HCEC 1CT (cell line): Measurements from ENCODE around the gene LMTK2.
A peak's percentile ranks its signal among the peaks of the same experiment; 100 is the strongest.

ENCODE experiments used
- DNase-seq: peaks from one replicate; pipeline ENCODE4 v3.0.0-alpha.2; 2017

The LMTK2 gene

DNA sequence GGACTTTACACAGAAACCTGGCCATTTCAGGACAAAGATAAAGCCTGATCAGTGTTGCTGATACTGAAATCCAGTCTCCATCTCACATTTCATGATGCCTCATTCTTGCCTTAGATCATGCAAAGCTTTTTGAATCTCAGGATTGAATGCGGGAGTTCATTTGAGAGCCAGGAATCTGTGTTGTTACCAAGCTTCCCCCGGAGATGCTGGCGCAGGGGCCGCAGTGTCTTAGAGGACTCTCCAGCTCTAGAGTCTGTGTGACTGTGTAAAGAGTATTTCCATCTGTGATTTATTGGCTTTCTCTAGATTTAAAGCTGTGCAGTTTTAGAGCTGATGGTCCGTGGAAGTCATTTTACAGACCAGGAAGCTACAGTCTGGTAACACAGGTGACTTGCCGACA is 32.0 kb downstream of the LMTK2 start:
- no peak for DNase-seq

DNA sequence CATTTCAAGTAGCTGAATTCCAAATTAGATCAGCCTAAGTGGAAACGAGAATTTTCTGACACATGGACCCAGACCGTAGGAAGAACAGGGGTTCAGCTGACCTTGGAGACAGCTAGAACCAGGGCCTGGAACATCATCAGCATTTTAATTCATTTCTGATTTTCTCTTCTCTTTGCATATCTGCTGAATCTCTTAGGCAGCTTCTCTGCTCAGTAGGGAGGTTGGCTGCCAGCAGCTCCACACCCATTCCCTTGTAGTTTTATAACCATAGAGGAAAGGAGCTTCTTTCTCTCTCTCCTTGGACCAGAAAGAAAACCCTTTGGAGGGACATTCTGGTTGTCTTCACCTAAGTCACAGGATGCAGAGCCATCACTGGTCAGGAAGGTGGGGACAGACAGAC is 36.0 kb downstream of the LMTK2 start:
- no peak for DNase-seq

DNA sequence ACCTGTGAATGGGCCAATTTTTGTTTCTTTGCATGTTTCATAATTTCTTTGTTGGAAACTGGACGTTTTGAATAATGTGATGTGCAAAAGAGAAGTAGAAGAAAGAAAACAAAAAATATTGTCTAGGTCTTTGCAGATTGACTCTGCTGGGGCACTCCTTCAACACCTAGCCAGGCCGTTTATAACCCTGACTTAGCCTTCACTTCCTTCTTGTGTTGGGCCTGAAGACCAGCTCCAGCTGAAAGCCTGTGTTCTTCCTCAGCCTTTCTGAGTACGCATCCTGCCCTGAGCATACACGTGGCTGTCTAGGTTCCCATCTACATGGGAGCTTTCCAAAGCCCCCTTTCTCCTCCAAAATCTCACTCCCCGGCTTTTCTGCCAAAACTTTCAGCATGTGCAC is 41.9 kb downstream of the LMTK2 start:
- DNase-seq = no peak

DNA sequence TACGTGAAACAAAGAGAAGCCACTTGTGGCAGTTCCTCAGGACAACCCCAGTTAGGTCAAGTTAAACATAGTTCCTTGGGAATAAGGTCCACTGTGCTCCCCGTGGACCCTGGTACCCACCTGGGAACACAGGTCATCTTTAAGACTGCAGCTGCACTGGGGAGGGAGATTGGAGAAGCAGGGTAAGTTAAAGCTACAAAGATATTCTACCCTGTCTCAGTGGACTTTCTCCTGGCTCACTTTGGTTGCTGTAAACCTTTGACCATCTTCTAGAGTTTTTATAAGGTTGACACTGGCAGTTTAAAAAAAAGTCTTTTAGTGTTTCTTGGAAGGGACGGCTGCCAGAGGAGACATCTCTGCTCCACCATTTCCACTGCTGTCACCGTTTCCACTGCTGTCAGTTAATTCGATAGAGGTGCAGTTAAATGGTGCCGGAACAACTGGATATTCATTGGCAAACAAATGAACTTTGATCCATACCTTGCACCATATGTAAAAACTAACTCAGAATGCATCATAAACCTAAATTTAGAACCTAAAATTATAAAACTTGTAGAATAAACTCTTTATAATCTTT is 42.5 kb downstream of the LMTK2 start:
- DNase-seq = no peak

DNA sequence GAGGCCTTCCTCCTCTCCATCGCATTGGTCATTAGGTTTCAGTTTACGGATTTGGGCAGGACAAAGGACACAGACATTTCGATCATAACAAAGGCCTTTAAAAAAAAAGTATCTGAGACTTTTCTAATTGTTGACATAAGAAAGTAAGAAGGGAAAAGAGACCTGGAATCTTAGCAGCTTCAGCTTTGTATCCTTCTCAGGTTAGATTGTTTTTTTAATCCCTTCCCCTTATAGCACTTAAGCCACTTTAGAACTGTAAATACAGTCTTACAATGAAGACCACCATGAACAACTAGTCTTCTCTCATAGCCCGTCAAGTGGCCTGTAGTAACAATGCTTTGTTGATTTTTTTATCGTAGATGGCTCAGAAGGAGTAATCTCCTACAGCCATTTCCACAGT is 45.2 kb downstream of the LMTK2 start:
- DNase-seq = no peak

DNA sequence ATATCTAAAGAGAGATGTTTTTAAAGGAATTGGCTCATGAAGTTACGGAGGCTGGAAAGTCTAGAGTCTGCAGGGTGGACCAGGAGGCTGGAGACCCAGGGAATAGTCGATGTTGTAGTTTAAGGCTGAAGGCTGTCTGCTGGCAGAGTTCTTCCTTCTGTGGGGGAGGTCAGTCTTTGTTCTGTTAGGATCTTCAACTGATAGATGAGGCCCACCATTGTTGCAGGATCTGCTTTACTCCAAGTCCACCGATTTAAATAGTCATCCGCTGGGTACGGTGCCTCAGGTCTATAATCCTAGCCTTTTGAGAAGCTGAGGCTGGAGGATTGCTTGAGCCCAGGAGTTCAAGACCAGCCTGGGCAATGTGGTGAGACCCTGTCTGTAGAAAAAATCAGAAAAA is 50.0 kb downstream of the LMTK2 start:
- no peak for DNase-seq

DNA sequence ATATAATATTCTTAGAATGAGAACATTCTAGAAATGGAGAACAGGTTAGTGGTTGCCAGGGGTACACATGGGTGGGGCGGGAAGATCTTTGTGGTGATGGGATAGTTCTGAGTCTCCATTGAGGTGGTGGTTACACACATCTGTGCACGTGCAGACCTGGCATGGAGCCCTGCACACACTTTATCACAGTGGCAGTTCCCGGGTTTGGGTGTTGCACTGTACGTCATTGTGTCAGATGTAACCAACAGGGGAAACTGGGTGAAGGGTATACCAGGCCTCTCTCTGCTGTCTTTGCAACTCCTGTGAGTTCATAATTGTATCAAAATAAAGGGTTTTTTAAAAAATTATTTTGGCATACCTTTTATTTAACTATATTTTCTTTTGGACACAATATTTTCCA is 51.1 kb downstream of the LMTK2 start:
- DNase-seq = no peak

DNA sequence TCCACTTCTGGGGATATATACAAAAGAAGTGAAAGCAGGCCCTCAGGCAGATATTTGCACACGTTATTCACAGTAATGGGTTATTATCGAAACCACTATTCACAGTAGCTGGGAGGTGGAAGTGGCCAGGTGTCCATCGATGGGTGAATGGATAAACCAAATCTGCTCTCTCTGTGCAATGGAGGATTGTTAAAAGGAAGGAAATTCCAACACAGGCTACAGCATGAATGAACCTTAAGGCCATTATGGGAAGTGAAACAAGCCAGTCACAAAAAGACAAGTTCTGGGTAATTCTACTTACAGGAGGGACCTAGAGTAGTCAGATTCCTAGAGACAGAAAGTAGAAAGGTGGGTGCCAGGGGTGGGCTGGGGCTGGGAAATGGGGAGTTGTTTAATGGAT is 56.1 kb downstream of the LMTK2 start:
- DNase-seq = no peak

DNA sequence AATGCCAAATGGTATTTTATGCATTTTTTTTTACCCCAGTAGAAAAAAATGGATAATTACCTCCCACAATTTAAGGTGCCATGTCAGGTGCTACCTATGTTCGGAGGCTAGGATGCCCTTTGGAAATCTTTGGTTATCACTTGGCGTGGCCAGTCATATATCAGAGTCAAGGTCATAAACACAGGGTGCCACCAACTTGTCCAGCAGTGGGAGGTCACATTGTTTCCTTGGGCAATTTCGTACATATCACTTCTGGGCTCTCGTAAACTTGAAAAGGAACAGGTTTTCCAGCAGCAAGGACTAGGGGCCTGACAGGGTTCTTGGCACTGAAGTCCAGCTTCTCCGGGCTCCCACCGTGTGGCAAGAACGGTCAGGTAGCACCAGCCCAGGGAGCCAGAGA is 56.6 kb downstream of the LMTK2 start:
- no peak for DNase-seq

DNA sequence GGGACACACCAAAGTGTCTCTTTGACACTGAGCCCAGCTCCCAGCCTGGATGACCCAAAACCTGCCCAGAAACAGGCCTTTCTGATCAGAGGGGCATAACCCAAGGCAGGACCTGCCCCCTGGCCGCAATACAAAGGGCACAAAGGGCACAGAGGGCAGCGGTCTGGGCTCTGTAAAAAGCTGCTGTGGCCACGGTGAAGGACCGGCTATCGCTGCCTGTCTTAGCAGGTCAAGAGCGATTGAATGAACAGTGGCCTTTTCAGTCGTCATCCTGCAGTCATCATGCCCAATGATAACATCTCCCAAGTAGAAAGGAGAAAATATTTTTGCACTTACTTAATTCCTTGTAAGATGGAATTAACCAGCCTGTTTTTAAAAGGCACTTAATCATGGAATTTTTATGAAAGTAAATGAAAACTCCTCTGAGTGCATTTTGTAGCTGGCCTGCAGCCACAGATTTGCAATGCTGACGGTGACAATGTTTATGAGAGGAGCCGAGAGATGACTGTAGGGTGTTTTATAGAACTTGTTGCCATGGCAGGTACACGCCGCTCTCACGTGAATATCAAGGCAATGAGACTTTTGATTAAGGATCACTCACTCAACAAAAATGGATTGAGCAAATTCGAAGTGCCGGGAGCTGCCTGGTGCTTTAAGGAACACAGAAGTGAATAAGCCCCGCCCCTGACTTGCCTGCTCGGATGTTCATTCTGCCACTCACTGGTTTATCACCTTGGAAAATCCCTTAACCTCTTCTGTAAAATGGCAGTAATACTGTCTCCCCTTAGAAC is 57.2 kb downstream of the LMTK2 start:
- DNase-seq = peak; percentile 4

DNA sequence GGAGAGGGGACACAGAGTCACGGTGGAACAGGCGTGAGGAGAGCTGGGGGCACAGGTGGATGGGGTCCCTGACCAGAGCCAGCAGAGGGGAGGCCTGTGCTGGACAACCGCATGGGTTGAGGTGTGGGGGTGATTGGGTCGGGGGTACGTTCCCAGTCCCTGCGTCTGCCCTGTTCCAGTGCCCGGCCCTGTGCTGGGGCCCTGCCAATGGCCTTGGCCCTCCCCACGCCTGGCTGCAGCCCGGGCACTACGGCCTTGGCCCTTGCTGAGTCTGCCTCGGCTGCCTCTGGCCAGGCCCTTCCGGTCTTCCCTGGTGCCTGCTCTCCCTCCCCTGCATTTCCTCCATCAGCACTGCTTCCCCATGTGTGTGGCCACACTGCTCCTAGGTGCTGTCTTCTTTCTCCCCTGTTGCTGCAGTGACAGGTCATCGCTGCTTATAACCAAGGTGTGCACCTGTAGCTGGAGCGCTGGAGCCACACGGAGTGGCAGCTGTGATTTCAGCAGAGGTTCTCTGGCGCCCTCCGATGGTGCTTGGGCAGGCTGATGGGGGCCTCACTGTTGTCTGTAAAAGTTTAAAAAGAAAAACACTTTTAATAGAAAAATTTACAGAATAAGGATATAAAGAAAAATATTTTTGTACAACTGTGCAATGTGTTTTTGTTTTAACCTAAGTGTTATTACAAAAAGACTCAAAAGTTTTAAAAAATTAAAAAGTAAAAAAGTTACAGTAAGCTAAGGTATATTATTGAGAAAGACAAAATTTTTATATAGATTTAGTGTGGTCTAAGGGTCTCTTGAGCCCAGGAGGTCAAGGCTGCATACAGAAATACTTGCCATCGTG is 59.4 kb downstream of the LMTK2 start:
- no peak for DNase-seq

DNA sequence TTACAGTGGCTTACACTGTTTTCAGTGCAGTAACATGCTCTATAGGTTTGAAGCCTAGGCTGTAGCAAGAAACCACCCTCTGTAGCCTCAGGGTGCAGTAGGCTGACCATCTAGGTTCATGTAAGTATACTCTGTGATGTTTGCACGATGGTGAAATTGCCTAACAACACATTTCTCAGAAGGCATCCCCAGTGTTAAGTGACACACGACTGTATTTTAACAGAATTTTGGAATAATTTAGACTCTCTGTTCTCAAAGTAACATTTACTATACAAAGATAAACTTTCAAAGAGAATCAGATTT is 60.0 kb downstream of the LMTK2 start:
- no peak for DNase-seq

DNA sequence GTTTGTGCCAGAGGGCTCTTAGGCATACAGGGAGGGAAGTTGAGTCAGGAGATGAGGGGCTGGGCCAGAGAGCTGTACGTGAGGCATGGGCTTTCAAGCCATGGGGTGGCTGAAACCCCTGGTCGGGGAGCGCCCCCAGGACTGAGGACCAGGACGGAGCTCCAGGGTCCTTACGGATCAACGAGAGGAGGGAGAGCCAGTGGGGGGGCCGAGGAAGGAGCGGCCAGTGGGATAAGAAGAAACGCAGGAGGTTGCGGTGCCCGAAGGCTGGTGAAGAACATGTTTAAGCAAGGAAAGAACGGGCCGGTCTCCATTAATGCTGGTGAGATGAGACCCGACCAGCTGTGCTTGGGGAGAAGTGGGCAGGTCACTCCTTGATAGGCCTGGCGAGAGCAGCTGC is 61.0 kb downstream of the LMTK2 start:
- no peak for DNase-seq

DNA sequence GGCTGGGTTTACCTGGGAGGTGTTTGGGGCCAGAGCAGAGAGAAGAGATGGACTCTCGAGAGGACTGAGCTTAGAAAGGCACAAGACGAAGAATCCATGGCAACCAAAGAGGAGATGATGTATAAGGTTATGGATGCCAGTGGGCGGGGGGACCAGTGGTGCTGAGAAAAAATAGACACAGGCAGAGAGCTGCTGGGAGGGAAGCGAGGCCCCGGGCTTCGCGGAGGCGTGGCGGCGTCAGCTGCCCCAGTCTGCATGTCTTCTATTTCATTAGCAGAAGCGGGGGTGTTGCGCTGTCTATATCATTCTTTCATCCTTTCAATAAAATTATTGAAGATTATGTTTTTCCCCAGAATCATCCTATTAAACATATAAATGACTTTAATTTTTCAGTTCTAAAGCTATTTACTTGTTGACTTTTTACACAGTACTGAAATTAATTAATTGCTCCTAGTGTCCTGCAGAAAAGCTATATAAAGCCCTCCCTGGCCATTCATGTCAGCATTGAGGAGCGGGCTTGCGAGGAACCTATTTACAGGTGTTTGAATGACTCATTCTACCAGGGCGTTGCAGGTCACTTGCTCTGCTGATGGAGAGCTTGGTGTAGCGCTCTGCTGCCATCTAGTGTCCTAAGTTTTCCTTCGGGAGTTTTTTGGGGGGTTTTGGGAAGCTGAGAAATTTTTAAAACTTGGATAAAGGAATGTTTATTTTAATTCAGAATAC is 61.7 kb downstream of the LMTK2 start:
- DNase-seq = peak; percentile 34

DNA sequence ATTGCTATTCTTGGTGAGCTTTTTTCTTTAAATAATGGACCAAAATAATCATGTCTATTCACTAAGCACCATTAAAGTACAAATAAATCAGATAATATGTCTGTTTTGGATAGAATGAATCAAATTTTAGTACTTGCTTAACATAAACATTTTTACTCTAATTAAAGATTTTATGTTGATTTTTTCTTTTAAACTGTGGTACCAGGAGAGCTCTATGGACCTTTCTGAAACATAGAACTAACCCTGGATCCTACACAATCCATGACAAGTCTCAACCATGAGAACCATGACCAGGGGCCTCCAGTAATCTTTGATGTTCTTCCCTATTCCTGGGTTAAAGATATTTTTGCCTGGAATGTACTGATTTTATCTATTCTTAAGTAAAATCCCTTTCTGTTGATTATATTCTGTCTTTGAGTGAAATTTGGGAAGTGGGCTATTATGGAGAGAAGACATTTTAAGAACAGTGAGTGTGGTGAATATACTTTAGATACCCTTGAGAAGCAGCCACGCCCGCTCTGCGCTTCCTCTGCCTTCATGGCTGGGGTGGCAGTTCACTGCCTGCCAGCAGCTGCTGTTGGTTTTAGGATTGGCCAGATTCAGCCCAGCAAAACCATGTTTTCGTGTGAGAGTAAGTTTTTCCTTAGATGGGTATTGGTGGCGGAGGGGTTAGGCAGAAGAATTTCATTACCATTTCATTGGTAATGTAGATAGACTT is 62.4 kb downstream of the LMTK2 start:
- no peak for DNase-seq

DNA sequence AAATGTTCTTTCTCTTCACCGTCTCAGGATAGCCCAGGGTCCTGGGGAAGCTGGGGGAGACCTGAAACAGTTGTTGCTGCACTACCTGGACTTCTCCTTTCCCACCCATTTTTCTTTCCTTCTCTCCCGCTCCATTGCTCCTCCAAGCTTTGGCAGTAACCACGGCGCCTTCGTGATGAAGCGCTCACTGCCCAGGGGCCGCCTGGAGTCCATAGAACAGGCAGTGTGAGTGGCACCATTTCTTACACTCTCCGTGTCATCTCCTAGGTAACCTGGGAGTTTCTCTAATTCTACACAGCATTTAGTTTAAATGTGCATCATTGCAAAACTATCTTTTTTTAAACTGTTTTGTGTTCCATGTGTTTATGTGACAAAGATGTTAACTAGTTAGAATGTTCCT is 64.3 kb downstream of the LMTK2 start:
- no peak for DNase-seq

DNA sequence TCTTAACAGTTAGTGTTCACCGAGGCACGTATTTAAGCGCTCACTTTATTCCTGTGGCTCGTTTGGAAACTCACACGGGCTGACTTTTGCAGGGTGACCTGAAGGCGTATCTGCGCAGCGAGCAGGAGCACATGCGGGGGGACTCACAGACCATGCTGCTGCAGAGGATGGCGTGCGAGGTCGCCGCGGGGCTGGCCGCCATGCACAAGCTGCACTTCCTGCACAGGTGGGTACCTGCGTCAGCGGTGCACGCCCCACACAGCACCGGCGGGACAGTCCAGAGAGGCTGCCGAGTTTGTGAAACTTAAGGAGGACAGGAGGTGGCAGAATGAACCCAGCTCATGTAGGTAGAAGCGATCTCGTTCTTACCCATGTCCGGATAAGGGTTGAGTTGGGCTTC is 64.8 kb downstream of the LMTK2 start:
- no peak for DNase-seq

DNA sequence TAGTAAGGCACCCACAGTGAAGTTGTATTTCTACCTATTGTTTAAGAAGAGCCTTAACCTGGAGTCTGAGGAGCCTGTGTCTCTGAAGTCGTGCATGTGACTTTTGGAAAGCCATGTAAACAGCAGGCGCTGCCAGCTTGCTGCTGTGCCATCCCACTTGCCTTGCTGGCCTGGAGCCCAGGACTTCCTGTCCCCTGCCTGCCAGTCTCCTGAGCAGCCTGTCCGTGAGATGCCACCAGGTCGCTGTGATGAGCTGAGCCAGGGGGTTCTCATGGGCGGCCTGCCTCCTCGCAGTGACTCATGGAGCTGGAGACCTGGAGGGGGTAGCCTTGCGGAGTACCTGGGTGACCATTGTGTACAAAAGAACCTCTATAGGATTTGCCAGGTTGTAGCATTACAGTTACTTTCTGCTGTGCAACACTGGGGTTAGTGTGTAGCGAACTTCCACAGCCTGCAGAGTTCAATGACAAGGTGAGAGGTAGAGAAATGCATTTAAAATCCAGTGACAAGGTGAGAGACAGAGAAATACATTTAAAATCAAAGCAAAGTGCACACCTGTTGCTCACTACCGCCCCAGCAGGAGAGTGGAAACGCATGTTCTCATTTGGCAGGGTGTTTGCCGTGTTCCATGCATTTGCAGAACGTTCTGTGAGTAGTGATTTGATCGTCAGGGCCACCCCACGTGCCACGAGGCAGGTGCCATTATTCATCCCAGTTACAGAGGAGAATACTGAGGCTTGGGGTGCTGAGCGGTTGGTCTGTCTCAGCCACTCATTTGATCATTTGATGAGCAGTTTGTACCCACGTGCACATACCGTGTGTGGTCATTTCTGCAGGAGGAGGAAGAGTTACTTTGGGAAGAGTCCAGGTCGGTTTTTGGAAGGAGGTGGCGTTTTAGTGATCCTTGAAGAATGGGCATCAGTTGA is 67.9 kb downstream of the LMTK2 start:
- no peak for DNase-seq

DNA sequence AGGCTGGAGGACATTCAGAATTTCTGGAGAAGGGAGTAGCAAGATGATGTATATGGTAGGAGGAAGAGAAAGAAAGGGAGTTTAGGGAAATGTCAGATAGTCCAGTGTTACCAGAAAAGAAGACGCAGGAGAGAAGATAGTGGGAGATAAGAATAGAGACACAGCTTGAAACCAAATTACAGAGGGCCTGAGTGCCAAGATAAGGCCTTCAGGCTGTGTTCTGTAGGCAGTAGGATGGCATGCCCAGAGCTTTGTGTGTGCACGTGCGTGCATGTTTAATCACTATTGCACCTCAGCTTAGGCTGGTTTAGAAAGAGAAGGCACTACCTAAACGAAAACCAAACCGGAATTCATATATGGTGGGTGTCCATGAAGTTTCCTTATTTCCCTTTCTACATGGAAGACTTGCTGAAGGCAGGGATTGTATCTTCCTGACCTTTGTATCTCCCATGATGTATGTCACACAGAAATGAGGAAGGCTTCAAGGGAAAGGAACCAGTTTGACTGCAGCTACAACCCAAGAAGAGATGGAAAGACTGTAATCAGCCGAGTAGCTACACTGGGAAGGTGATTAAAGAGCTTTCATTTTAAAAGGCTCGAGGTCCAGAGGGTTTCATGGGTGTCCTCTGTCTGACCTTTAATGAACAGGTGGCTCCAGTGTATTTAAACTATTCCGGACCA is 68.7 kb downstream of the LMTK2 start:
- no peak for DNase-seq

DNA sequence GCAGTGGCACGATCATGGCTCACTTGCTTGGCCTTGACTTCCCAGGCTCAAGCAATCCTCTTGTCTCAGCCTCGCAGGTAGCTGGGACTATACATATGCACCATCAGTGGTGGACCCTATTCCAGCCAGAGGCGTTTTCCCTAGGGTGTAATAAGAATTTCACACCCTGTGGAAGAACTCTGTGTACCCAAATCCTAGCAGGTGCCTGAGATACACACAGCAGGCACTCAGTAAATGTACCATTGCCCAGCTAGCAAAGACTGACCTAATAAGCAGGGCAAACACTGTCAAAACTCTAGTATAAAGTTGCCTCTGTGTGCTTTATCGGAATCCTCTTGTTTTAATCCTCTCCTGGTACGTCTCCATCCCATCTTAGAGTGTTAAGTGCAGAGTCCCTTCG is 70.9 kb downstream of the LMTK2 start:
- DNase-seq = no peak

DNA sequence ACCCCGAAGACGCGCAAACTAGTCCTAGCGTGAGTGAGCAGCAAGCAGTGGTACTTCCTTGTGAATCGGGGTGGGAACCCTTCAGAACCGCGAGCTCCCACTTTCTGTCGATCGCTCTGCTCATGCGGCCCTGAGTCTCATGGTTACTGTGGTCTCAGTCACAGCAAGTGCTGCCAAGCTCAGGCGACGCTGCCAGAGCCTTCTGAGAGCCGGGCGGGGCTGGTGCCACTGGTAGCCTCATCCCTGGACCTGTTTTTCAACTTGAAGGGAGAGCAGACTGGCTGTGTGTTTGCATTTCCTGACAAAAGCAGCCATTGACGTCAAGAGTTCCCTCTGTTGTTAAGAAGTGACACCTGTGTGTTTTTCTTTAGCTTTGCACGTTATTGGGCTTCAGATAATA is 71.7 kb downstream of the LMTK2 start:
- DNase-seq = no peak
